HG03095 (cell line): Measurements from ENCODE around the gene EML1.

Experiments used
- ATAC-seq: cut with Tn5 transposase; IDR thresholded peaks from one replicate; pipeline ENCODE4 v1.9.1; 2021; ENCODE audit warnings: moderate library complexity; ENCODE audit not compliant: unreplicated experiment

EML1 gene

GRCh38 chr14:99952039-99952438 lies 158.8 kb downstream of the EML1 start:
- ATAC-seq: no peak

- no peak for ATAC-seq
Observed at GRCh38 chr14:99952453-99952852, 159.2 kb downstream of the EML1 start.

- ATAC-seq: no peak
Observed at GRCh38 chr14:99955826-99956455, 162.7 kb downstream of the EML1 start.

DNA sequence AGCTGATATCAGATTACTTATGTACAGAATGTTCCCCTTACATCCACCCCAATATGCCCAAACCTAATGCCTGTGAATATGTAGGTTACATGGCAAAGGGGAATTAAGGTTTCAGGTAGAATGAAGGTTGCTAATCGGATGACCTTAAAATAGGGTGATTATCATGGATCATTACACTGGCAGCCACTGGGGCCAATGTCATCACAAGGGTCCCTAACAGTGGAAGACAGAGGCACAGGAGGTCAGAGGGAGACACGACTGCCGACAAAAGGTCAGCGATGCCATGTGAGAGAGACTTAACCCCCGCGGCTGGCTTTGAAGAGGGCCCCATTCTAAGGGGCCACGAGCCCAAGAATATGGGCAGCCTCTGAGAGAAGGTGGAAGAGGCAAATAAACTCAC lies 165.2 kb downstream of the EML1 start:
- ATAC-seq: no peak

DNA sequence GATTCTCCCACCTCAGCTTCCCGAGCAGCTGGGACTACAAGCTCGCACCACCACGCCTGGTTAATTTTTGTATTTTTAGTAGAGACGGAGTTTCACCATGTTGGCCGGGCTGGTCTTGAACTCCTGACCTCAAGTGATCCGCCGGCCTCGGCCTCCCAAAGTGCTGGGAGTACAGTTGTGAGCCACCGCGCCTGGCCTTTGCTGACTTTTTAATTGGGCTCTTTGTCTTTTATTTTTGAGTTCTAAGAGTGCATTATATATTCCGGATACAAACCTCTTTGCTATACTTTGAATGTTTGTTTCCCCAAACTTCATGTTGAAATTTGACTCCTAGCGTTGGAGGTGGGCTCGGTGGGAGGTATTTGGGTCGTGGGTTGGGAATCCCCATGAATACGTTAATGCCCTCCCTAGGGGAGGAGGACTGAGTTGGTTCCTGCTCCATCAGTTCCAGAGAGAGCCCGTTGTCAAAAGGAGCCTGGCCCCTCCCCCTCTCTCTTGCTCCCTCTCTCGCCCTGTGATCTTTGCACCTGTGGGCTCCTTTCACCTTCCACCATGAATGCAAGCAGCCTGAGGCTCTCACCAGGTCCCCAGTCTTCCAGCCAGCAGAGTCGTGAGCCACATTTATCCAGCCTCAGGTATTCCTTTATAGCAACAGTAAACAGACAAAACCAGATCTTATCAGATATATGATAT lies 168.8 kb downstream of the EML1 start:
- ATAC-seq: no peak

DNA sequence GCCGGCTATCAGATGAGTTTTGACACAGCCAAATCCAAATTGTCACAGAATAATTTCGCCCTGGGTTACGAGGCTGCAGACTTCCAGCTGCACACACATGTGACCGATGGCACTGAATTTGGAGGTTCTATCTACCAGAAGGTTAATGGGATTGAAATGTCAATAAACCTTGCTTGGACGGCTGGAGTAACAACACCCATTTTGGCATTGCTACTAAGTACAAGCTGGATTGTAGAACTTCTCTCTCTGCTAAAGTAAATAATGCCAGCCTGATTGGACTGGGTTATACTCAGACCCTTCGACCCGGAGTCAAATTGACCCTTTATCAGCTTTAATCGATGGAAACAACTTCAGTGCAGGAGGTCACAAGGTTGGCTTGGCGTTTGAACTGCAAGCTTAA lies 171.8 kb downstream of the EML1 start:
- no peak for ATAC-seq

DNA sequence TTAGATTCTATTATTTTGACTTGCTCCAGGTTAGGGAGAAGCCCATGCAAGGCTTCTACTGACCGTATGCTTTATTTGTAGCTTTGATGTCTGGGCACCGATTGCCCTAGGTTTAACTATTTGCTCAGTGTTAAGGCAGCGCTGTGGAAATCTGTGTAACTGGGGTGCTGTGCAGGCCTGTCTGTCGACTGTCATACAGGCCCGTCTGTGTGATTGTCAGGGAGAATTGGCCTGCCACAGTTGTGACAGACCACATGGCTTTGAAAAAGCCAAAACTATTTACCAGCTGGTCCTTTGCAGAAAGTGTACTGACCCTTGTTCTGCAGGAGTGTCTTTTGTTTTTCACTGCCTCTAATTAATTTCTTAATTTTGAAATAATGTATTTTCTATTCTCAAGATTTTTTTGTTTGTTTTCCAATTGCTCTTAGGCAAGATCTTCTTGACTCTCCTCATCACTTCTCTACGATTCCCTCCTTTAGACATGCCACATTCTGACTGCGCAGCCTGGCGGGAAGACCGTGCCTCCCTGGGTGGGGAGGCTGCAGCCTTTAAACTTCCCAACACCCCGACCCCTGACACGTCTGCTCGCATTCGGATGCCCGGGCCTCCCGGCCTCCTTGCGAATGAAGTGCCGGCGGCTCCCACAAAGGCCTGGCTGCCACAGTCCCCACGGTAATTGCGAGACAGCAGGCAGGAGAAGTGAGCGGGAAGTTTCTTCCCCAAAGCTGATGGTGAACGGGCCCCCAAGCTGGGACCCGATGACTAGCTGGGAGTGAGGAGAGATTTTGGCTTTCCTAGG lies 173.0 kb downstream of the EML1 start:
- ATAC-seq: no peak

DNA sequence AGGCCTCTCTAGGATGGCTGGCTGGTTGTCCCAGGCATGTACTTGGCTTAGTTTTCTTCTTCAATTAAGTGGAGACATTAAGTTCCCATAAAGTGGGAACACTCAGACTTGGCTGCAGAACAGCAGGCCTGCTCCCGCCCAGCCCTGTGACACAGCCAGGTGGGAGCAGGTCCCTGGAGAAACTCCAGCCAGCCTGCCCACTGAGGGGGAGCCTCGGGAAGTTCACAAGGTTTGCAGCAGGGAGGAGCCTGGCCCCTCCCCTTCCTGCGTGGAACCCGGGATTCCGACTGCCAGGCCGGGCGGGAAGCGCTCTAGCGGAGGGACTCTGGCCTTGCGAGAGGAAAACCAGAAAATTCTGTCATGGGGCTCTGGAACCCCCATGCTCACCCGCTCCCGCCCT lies 173.7 kb downstream of the EML1 start:
- no peak for ATAC-seq

DNA sequence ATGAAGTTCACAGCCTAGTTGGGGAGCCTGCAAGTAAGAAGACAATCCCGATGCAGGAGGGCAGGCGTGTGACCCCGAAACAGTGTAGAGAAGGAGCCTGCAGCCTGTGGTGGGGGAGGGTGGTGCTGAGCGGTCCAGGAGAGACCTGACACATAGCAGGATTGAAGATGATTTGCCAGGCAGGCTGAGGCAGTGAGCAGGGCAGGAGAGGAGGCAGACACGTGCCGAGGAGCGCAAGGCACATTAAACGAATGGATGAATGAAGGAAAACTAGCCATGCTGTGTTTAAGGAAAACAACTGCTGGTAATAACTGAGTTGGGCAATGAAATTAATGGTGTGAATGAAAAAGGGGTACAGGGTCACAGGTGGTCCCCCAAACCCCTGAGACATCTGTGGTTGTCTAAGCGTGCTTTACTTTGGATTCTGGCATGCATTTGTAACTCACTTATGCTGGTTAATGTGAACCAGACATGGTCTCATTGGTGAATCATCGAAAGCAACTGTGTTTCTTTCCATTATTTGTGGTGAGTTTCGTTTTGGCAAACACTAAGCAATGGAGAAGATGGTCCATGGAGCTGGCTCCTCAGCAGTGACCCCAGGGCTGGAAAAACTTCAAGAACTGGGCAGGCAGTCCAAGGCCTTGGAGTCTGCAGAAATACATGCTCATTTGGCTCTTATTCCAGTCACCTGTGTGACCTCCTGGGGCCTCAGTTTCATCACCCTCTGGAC lies 175.1 kb downstream of the EML1 start:
- no peak for ATAC-seq

DNA sequence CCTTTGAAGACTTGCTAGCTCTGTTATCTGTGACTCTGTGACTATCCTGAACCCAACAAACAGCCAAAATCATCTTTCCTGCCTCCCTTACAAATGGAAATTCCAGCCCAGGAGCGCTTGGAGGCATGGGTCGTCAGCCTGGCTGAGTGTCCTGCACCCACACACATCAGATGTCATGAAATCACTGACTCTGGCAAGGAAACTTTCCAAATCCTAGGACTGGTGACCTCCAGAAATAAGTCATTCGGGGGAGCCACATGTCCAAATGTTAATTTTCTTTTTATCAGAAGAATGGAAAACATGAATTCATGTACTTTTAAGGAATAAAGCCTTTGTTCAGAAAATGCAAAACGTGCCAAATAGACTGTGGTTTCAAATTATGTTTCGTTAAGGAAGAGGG lies 175.7 kb downstream of the EML1 start:
- no peak for ATAC-seq

DNA sequence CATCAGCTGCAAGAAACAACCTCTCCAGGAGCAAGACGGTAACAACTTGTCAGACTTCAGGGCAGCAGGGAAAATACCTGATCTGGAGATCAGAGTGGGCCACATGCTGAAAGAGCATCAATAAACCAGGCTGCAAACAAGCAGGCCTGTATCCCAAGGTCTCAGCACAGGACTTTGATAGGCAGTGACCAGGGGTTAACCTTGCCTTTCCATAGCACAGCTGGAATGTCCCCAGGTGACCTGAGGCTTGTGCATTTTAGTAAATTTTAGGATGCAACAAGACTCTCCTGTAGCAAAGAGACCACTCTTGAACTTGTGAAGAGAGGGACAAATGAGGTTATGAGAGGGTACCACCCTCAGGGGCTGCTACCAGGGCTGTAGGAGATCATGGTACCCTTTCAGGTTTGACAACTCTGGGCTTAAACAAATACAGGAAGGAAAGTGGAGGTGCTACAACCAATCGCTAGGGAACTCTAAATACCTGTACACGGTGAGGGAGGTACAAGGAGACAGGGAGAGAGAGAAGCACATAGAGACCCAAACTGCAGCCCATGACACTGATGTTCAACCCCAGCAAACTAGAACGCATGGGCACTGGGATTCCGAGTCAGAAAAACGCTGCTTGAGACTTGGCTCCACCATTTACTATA lies 176.6 kb downstream of the EML1 start:
- no peak for ATAC-seq

DNA sequence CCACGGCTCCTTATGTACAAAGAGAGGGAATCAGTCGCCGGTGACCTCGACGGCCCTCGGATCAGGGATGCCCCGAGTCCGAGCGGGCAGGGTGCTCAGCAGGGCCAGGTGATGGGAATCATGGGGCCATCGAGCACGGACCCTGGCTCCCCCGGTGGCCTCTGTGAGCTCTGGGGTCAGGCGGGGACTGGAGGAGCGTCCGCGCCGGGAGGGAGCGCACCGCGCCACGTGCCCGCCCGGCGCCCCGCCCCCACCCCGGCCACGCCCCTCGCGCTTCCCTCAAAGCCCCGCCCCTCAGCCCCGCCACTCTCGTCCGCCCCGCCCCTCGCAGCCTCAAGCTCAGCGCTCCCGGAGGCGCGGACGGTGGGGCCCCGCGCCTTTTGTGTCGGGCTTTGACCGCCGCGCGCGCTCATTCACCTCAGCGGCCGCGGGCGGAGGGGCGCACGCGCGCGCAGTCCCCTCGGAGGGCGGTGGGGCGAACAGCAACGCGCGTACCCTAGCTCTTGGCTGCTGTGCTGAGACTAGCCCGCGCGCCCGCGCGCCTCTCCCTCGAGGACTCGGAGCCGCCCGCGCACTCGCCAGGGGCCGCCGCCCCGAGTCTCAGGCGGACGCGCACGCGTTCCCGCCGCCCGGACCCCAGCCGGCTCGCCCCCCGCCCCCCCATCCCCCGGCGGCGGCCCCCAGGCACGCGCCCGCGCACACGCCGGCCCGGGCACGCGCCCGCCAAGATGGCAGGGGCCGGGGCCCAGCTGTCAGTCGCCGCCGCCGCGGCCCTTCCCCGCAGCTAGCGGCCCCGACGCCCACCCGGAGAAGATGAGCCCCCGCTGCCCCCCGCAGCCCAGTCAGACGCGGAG lies 178.1 kb downstream of the EML1 start:
- peak; percentile 68 for ATAC-seq

DNA sequence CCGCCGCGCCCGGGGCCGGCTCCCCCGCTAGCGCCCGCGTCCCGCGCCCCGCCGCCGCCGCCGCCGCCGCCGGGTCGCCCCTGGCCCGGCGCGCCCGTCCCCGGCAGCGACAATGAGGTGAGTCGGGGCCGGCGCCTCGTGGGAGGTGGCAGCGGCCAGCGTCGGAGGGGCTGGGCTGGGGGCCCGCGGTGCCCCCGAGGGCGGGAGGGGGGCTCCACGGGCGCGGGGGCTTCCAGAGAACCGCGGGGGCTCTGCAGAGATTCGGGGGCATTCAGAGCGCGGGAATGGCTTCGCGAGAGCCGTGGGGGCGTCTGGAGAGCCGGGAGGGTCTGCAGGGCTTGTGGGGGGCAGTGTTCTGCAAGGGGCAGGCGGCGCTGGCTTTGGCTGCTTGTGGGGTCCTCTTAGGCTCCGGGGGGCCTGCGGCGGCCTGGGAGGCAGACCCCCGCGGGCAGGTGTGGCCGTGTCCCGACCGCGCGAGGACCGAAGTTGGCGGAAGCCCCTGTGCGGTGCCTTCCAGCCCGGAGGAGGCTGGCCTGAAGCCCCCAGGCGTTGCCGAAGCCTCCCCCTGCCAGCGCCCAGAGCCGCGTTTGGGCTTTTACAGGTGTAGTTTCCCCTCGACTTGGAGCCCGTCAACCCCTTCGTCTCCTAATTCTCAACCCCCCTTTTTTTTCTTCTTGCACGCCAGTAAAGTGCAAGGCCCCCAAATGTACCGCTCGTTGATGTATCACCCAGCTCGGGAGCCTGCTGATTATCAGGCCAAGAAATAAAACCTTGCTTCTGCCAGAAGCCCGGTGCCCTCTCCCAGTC lies 178.9 kb downstream of the EML1 start:
- no peak for ATAC-seq

- ATAC-seq: no peak
Observed at GRCh38 chr14:99972748-99973466, 179.7 kb downstream of the EML1 start.

DNA sequence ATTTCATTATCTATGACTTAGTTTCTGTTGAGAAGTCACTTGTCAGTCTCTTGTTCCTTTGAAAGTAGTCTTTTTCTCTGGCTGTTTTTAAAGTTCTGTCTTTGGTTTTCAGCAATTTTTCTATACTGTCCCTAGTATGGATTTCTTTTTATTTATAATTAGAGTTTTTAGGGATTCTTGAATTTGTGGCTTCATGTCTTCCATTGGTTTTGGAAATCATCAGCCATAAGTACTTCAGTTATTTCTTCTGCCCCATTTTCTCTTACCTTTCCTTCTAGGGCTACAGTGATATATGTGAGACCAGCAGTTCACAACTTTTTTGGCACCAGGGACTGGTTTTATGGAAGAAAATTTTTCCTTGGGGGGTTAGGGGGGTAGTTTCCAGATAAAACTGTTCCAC lies 182.0 kb downstream of the EML1 start:
- ATAC-seq: no peak

- ATAC-seq: no peak
Observed at GRCh38 chr14:99976021-99976420, 182.8 kb downstream of the EML1 start.

- ATAC-seq: no peak
Observed at GRCh38 chr14:99976681-99977080, 183.5 kb downstream of the EML1 start.

DNA sequence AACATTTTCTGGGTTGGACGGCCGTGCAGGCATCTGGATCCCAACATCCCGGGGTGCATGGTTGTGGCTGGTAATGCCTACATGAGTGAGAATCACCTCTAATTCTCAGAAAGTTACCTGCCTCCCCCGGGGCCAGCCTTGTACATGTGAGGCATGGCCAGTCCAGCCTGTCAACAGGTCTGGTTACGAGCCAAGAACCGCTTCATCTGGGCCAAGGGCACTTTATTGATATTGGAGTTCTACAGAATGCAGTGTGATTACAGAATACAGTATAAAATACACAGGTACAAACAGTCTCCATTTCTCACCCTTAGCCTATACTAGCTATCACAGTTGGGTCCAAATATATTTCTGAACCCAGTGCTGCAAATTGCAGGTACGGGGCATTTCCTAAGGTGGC lies 187.1 kb downstream of the EML1 start:
- no peak for ATAC-seq

DNA sequence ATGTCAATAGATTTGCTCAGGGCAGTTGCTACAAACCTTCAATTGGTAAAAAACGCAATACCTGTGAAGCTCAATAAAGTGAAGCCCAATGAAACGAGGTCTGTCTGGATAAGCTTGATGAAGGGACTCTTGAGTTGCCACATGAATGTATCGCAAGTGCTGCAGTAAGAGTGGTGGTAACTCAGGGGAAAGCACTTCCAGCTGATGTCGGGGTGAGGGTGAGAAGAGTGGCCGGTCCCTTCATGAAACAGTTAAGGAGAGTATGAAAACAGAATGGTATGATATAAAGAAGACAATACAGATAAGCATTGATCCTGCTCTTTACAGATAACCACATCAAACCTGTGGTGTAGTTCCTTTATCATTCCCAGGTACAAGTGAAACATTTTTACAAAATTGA lies 188.6 kb downstream of the EML1 start:
- ATAC-seq: no peak
